ACC112 (cell line): Measurements from ENCODE around the gene HERC3.

Experiments used
- H2AFZ ChIP-seq: fragments of 200-600 bp; sonication (generic); one replicate; pipeline ENCODE4 v1.6.0; 2017; ENCODE audit warnings: antibody characterized with exemption, low read length; ENCODE audit not compliant: unreplicated experiment
- H3K27ac ChIP-seq: fragments of 200-600 bp; sonication (generic); 2 replicates; pipeline ENCODE4 v1.5.1; 2014; ENCODE audit warnings: low read depth, mild to moderate bottlenecking, antibody characterized with exemption, low read length, moderate library complexity
- H3K27me3 ChIP-seq: fragments of 200-600 bp; sonication (generic); 2 replicates; pipeline ENCODE4 v1.6.1; 2014; ENCODE audit warnings: mild to moderate bottlenecking, antibody characterized with exemption, low read length, moderate library complexity, mixed read lengths; ENCODE audit not compliant: insufficient read depth
- H3K36me3 ChIP-seq: fragments of 200-600 bp; sonication (generic); 2 replicates; pipeline ENCODE4 v1.6.1; 2016; ENCODE audit warnings: mild to moderate bottlenecking, antibody characterized with exemption, low read length, moderate library complexity, mixed read lengths; ENCODE audit not compliant: insufficient read depth
- H3K4me1 ChIP-seq: fragments of 200-600 bp; sonication (generic); one replicate; pipeline ENCODE4 v1.6.1; 2016; ENCODE audit warnings: low read length, mixed read lengths; ENCODE audit not compliant: insufficient read depth, unreplicated experiment, control insufficient read depth
- H3K4me3 ChIP-seq: fragments of 200-600 bp; sonication (generic); 2 replicates; pipeline ENCODE4 v1.5.1; 2014; ENCODE audit warnings: mild to moderate bottlenecking, low read depth, low read length
- H3K79me2 ChIP-seq: fragments of 200-600 bp; sonication (generic); one replicate; pipeline ENCODE4 v1.6.0; 2016; ENCODE audit warnings: low read length; ENCODE audit not compliant: control insufficient read depth, unreplicated experiment, insufficient read depth

The HERC3 gene

DNA sequence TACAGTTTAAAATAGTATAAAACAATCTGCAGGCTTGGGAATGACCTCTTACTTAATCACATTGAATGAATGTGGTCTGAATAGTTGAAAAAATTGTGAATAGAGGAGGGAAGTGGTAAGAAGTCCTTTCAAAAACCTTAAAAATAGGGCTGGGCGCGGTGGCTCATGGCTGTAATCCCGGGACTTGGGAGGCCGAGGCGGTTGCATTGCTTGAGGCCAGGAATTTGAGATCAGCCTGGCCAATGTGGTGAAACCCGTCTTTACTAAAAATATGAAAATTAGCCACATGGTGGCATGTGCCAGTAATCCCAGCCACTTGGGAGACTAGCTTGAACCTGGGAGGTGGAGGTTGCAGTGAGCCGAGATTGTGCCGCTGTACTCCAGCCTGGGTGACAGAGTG is 36.5 kb downstream of the HERC3 start:
- peaks cover 5% of the 10 kb centered on the region for H3K79me2 ChIP-seq
- peaks cover 24% of the 10 kb centered on the region for H3K4me1 ChIP-seq
- no peak overlapping the region for H2AFZ ChIP-seq
- peak overlapping the region; percentile 84 for H3K27ac ChIP-seq
- peaks cover 9% of the 10 kb centered on the region; the same call in 1 of the 2 replicates for H3K36me3 ChIP-seq
- H3K27me3 ChIP-seq: no peaks in the 10 kb centered on the region
- no peak overlapping the region for H3K4me3 ChIP-seq

DNA sequence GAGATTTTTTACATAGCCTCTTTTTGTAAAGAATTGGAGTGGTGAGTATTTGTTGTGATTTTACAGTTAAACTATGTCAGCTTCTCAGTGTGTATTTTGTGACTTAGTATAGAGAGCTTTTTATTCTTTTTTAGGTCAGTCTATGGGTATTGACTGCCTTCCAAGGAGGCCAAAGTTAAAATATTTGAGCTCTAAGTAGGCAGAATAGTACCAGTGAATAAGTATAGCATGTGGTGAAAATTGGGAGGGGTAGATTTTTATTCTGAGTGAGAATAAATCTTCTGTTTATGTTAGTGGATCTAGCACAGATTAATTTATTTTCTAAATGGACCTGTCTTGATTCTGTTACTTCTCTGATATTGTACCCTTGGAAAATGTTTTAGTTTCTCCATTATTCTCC is 37.5 kb downstream of the HERC3 start:
- H3K4me3 ChIP-seq: no peak overlapping the region; the same call in 1 of the 2 replicates
- H3K27me3 ChIP-seq: no peaks in the 10 kb centered on the region
- no peaks in the 10 kb centered on the region for H3K36me3 ChIP-seq
- peaks cover 21% of the 10 kb centered on the region for H3K4me1 ChIP-seq
- peaks cover 5% of the 10 kb centered on the region for H3K79me2 ChIP-seq
- H3K27ac ChIP-seq: peak overlapping the region; percentile 84
- no peak overlapping the region for H2AFZ ChIP-seq

DNA sequence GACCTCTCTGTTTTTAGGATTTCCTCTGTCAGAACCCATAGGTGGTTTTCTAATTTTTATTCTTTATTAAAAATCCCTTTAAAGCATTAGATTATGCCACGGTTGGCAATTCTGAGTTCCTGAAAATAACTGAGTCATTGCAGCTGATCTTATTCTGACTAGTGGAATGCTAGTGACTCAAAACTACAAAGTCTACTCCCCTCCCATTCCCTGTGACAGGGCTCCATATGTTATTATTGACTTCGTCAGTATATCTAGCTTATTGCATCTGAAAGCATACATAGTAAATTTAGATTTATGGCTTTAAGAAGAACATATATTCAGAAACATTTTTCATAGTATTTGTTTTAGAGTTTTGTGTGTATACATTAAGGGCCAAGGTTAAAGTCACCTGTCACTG is 38.5 kb downstream of the HERC3 start:
- no peaks in the 10 kb centered on the region for H3K36me3 ChIP-seq
- H2AFZ ChIP-seq: no peak overlapping the region
- H3K27ac ChIP-seq: peak overlapping the region; percentile 84
- no peak overlapping the region for H3K4me3 ChIP-seq
- peaks cover 5% of the 10 kb centered on the region for H3K79me2 ChIP-seq
- peaks cover 21% of the 10 kb centered on the region for H3K4me1 ChIP-seq
- no peaks in the 10 kb centered on the region for H3K27me3 ChIP-seq

DNA sequence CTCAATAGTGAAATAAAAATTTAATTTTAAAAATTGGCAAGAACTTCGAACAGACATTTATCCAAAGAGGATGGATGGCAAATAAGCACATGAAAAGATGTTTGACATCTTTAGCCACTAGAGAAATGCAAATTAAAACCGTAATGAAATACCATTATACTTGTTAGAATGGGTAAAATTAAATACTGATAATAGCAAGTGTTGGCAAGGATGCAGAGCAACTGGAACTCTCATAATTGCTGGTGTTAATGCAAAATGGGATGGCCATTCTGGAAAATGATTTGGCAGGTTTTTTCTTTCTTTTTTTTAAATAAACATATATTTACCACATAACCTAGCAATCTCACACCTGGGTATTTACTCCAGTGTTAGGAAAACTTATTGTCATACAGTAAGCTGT is 51.7 kb downstream of the HERC3 start:
- peaks cover 2% of the 10 kb centered on the region for H3K79me2 ChIP-seq
- no peak overlapping the region for H3K27ac ChIP-seq
- no peaks in the 10 kb centered on the region for H3K4me1 ChIP-seq
- no peak overlapping the region for H2AFZ ChIP-seq
- no peaks in the 10 kb centered on the region for H3K36me3 ChIP-seq
- no peak overlapping the region for H3K4me3 ChIP-seq
- no peaks in the 10 kb centered on the region for H3K27me3 ChIP-seq

DNA sequence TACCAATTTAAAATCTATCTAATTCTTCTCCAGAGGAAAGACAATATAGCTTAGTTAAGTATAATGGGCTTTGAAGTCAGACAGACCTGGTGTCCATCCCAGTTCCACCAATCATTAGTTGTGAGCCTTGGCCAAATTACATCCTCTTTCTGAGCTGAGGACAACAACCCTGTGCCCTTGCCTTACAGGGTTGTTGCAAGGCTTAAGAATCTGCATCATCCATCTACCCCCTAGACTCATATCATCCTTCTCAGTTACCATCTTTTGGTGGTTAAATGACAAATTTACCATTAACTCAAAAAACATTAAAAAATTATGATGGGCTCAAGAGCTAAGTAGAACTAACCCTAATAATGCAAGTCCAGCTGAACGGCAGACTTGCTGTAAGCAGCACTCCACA is 53.7 kb downstream of the HERC3 start:
- no peaks in the 10 kb centered on the region for H3K27me3 ChIP-seq
- H3K4me1 ChIP-seq: no peaks in the 10 kb centered on the region
- H3K36me3 ChIP-seq: no peaks in the 10 kb centered on the region
- H3K79me2 ChIP-seq: peaks cover 3% of the 10 kb centered on the region
- H2AFZ ChIP-seq: no peak overlapping the region
- H3K4me3 ChIP-seq: no peak overlapping the region
- H3K27ac ChIP-seq: no peak overlapping the region

DNA sequence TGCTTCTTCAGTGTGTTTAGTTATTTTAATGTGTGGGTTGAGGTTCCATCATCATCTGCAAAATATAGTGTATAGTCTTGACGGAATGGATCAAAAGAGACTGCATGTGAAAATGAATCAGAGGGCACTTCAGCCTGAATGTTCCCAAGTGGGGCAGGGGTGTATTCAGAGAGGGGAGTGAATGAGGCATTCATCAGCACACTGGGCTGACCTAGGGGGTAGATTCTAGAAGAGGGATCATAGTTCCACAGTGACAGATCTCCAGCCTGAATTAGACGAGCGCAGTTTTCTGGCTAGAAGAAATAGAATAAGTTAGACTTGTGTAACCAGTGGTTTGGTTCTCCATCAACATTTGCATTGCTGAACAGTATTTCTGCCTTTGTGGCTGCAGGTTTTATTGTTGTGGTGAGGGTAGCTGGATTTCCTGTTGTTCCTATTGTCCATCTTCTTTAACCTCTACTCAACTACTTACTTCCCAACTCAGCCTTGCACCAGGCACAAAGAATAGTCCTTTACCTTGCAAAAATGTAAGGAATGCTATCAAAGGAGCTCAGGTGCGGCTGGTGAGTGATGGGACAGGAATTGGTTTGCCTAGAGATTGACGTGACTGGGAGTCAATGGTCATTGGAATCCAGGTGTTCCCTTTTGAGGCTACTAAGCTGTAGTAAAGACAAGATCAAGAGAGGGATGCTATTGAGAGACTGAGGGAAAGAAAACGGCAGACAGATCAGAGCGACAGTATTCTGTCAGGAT is 54.4 kb downstream of the HERC3 start:
- no peak overlapping the region for H3K27ac ChIP-seq
- H3K36me3 ChIP-seq: no peaks in the 10 kb centered on the region
- no peaks in the 10 kb centered on the region for H3K27me3 ChIP-seq
- H3K4me1 ChIP-seq: no peaks in the 10 kb centered on the region
- peaks cover 3% of the 10 kb centered on the region for H3K79me2 ChIP-seq
- H2AFZ ChIP-seq: no peak overlapping the region
- no peak overlapping the region for H3K4me3 ChIP-seq

DNA sequence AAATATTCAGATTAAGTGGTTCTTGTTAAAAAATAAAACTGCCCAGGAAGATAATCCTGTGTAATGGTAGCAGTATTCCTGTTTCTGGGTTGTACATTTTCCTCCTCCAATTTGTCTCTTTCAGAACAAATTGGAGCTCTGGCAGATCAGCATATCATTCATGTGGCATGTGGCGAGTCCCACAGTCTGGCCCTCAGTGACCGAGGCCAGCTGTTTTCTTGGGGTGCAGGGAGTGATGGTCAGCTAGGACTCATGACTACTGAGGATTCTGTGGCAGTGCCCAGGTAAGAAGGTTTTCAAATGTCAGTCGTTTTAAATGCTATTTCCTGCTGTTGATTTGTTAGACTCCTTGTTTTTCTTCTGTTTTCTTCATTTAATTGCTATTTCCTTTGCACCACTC is 57.4 kb downstream of the HERC3 start:
- no peaks in the 10 kb centered on the region for H3K27me3 ChIP-seq

DNA sequence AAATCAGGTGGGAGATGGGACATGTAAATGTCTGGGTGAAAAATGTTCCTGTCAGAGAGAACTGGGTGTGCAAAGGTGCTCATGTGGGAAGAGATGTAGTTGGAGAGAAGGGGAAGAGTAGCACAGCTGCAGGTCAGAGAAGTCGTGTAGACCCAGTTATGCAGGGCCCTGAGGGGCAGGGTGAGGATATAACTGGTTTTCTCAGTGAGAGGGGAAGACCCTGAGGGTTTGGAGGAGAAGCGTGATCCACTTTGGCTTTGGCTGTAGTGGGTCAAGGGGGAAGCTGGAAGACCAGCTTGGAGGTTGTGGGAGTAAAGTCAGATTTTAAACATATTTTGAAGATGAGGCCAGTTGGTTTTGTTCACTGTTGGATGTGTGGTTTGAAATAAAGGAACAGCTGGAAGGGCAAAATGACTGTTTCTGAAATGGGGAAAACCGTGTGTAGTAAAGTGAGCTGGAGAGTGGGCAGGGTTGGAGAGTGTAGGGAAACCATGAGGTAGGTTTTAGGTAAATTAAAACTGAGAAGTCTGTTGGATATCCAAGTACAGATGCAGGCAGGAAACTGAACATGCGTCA is 61.2 kb downstream of the HERC3 start:
- Histone ChIP-seq H3K27ac (no peak overlapping the region), H3K27me3 (no peaks in the 10 kb centered on the region), H2AFZ (no peak overlapping the region), H3K36me3 (peaks cover 14% of the 10 kb centered on the region; the same call in 1 of the 2 replicates), H3K4me1 (no peaks in the 10 kb centered on the region), H3K4me3 (no peak overlapping the region), H3K79me2 (peaks cover 3% of the 10 kb centered on the region)

More for the DNA sequence above, 57.4 kb downstream of the HERC3 start:
- no peak overlapping the region for H3K27ac ChIP-seq
- H3K36me3 ChIP-seq: no peaks in the 10 kb centered on the region
- no peak overlapping the region for H2AFZ ChIP-seq
- no peak overlapping the region for H3K4me3 ChIP-seq
- H3K79me2 ChIP-seq: peaks cover 3% of the 10 kb centered on the region
- no peaks in the 10 kb centered on the region for H3K4me1 ChIP-seq

DNA sequence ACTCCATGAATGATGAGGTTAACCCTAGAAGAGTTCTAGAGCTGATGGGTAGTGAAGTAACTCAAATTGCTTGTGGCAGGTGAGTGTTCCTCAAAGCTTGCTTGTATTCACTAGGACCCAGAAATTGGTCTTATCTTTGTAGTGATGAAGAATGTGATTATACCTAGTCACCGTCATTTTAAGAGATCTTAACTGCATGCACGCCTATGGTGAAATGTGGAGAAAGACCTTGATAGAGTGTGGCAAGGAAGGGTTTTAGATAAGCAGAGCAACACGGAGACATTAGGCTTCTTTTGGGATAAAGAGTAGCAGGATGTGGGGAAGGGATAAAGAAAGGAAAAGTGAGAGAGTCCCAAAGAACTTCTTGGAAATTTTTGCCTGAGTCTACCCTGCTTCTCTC is 62.9 kb downstream of the HERC3 start:
- Histone ChIP-seq H3K27ac (no peak overlapping the region), H3K27me3 (no peaks in the 10 kb centered on the region), H3K79me2 (no peaks in the 10 kb centered on the region), H2AFZ (no peak overlapping the region), H3K36me3 (peaks cover 14% of the 10 kb centered on the region; the same call in 1 of the 2 replicates), H3K4me1 (peaks cover 15% of the 10 kb centered on the region), H3K4me3 (no peak overlapping the region)

DNA sequence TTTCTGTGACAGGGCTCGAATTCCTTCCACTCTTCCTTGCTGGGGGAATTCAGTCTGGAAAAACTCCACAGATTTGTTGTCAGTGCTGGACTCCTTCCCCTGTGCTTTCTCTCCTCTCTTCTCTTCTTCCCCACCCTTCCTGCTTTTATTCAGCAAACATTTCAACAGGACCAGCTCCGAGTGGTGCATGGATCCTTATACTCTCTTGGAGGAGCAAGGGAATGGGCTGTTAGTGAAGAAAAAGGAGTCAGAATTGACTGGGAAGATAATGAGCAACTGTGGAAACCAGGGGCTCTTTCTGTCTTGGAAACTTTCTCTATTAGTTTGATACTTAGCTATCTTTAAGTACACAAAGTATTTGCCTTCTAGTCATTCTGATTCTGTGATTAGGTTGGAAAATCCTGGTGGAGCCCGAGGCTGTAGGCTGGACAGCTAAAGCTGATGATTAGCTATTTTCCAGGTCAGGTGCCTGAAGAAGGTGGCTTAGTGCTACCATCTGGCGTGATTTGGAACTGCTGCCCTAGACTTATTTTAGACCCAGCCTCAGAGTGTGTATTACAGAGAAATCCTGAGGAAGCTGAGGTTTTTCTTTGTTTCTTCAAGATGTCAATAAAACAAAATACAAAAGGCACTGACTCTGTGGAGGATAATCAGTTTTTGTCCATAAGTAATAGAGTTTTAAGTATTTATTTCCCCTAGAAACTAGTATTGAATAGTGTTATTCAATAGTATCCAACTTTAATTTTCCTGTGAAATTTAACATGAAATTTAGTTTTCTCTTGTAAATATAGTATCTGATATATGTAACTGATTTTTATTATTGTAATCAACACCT is 67.0 kb downstream of the HERC3 start:
- peaks cover 41% of the 10 kb centered on the region for H3K4me1 ChIP-seq
- H3K36me3 ChIP-seq: peaks cover 14% of the 10 kb centered on the region; the same call in 1 of the 2 replicates
- peak overlapping the region; percentile 58 for H2AFZ ChIP-seq
- no peaks in the 10 kb centered on the region for H3K79me2 ChIP-seq
- peak overlapping the region; percentile 95 for H3K27ac ChIP-seq
- H3K4me3 ChIP-seq: no peak overlapping the region
- no peaks in the 10 kb centered on the region for H3K27me3 ChIP-seq
